OCI-LY3 (cell line): ENCODE data around the gene ZBTB16.

ENCODE experiments used
- H2AFZ ChIP-seq: fragments of 200-600, 300-600 bp; shearing (Covaris generic); 2 replicates; pipeline ENCODE4 v1.6.0; 2014; ENCODE audit warnings: antibody characterized with exemption, low read depth, low read length
- H3K27ac ChIP-seq: fragments of 200-600, 300-600 bp; sonication (generic); 2 replicates; pipeline ENCODE4 v1.5.1; 2014; ENCODE audit warnings: mild to moderate bottlenecking, low read length, moderate library complexity, mixed read lengths
- H3K27me3 ChIP-seq: fragments of 200-600, 300-600 bp; sonication (generic); 2 replicates; pipeline ENCODE4 v1.6.1; 2014; ENCODE audit warnings: low read depth, low read length, mixed read lengths
- H3K36me3 ChIP-seq: fragments of 200-600, 300-600 bp; sonication (generic); replicated peaks from 2 replicates; pipeline ENCODE3; 2014; ENCODE audit warnings: low read depth, low read length, mixed read lengths
- H3K4me1 ChIP-seq: fragments of 300-600, 200-600 bp; sonication (generic); 2 replicates; pipeline ENCODE4 v1.6.1; 2014; ENCODE audit warnings: low read length, mixed read lengths
- H3K4me2 ChIP-seq: fragments of 200-600, 300-600 bp; sonication (generic); 2 replicates; pipeline ENCODE4 v1.6.1; 2014; ENCODE audit warnings: low read length, mixed read lengths
- H3K4me3 ChIP-seq: fragments of 300-600, 200-600 bp; sonication (generic); 2 replicates; pipeline ENCODE4 v1.5.1; 2014; ENCODE audit warnings: antibody characterized with exemption, mild to moderate bottlenecking, low read length, moderate library complexity
- H3K79me2 ChIP-seq: fragments of 300-600, 200-600 bp; shearing (Covaris generic); 2 replicates; pipeline ENCODE4 v1.6.1; 2014; ENCODE audit warnings: mild to moderate bottlenecking, low read length, mixed read lengths
- H3K9ac ChIP-seq: fragments of 300-600, 200-600 bp; shearing (Covaris generic); 2 replicates; pipeline ENCODE4 v1.6.0; 2014; ENCODE audit warnings: mild to moderate bottlenecking, low read length, moderate library complexity
- H3K9me3 ChIP-seq: fragments of 200-600, 300-600 bp; shearing (Covaris generic); 2 replicates; pipeline ENCODE4 v1.6.1; 2014; ENCODE audit warnings: low read length, mixed read lengths; ENCODE audit not compliant: insufficient read depth
- H4K20me1 ChIP-seq: fragments of 200-600, 300-600 bp; sonication (generic); 2 replicates; pipeline ENCODE4 v1.6.1; 2016; ENCODE audit warnings: low read length, mixed read lengths; ENCODE audit not compliant: insufficient read depth
- CTCF ChIP-seq: fragments of 200-600, 300-600 bp; sonication (generic); IDR thresholded peaks from 2 replicates; pipeline ENCODE4 v1.5.1; 2014; ENCODE audit warnings: antibody characterized with exemption, low read length, low read depth
- EZH2phosphoT487 ChIP-seq: fragments of 200-600 bp; shearing (Covaris generic); IDR thresholded peaks from 2 replicates; pipeline ENCODE4 v1.6.1; 2018; ENCODE audit warnings: antibody characterized with exemption, mixed run types, low read depth

Gene ZBTB16

GRCh38 chr11:114169821-114170220, 110.3 kb downstream of the ZBTB16 start:
- Histone ChIP-seq H3K27me3 (peaks cover 10% of the 10 kb centered on the region; the same call in 1 of the 2 replicates), H3K9ac (no peak overlapping the region), H3K4me1 (no peaks in the 10 kb centered on the region), H3K79me2 (no peaks in the 10 kb centered on the region), H3K4me2 (no peak overlapping the region), H2AFZ (no peak overlapping the region), H4K20me1 (no peaks in the 10 kb centered on the region), H3K27ac (no peak overlapping the region), H3K9me3 (no peaks in the 10 kb centered on the region), H3K4me3 (no peak overlapping the region), H3K36me3 (no peaks in the 10 kb centered on the region)
- no peak for TF ChIP-seq EZH2phosphoT487

GRCh38 chr11:114170226-114170625, 110.7 kb downstream of the ZBTB16 start:
- no peaks in the 10 kb centered on the region for H3K4me1 ChIP-seq
- no peaks in the 10 kb centered on the region for H4K20me1 ChIP-seq
- no peak for TF ChIP-seq EZH2phosphoT487
- no peak for TF ChIP-seq CTCF

GRCh38 chr11:114171257-114172054, 111.9 kb downstream of the ZBTB16 start:
- peaks cover 26% of the 10 kb centered on the region for H3K27me3 ChIP-seq
- no peak overlapping the region for H3K4me2 ChIP-seq
- no peaks in the 10 kb centered on the region for H4K20me1 ChIP-seq
- no peak overlapping the region for H3K4me3 ChIP-seq
- no peaks in the 10 kb centered on the region for H3K79me2 ChIP-seq
- H2AFZ ChIP-seq: no peak overlapping the region
- H3K36me3 ChIP-seq: no peaks in the 10 kb centered on the region
- H3K27ac ChIP-seq: no peak overlapping the region
- TF ChIP-seq EZH2phosphoT487: no peak
- no peaks in the 10 kb centered on the region for H3K4me1 ChIP-seq
- no peaks in the 10 kb centered on the region for H3K9me3 ChIP-seq
- no peak overlapping the region for H3K9ac ChIP-seq

More at GRCh38 chr11:114170226-114170625, 110.7 kb downstream of the ZBTB16 start:
- H3K4me2 ChIP-seq: no peak overlapping the region
- H3K9ac ChIP-seq: no peak overlapping the region
- H3K4me3 ChIP-seq: no peak overlapping the region
- no peak overlapping the region for H3K27ac ChIP-seq
- no peak overlapping the region for H2AFZ ChIP-seq
- H3K36me3 ChIP-seq: no peaks in the 10 kb centered on the region
- H3K9me3 ChIP-seq: no peaks in the 10 kb centered on the region
- H3K79me2 ChIP-seq: no peaks in the 10 kb centered on the region
- H3K27me3 ChIP-seq: peaks cover 14% of the 10 kb centered on the region; the same call in 1 of the 2 replicates

GRCh38 chr11:114172055-114172861, 112.7 kb downstream of the ZBTB16 start:
- no peak overlapping the region for H3K9ac ChIP-seq
- peaks cover 27% of the 10 kb centered on the region for H3K27me3 ChIP-seq
- no peak overlapping the region for H3K4me3 ChIP-seq
- H3K9me3 ChIP-seq: no peaks in the 10 kb centered on the region
- H3K79me2 ChIP-seq: no peaks in the 10 kb centered on the region
- H3K4me1 ChIP-seq: no peaks in the 10 kb centered on the region
- H2AFZ ChIP-seq: no peak overlapping the region
- H3K27ac ChIP-seq: no peak overlapping the region
- no peaks in the 10 kb centered on the region for H3K36me3 ChIP-seq
- no peaks in the 10 kb centered on the region for H4K20me1 ChIP-seq
- no peak for TF ChIP-seq EZH2phosphoT487
- no peak overlapping the region for H3K4me2 ChIP-seq

GRCh38 chr11:114172871-114173444, 113.4 kb downstream of the ZBTB16 start:
- Histone ChIP-seq H4K20me1 (no peaks in the 10 kb centered on the region), H3K4me3 (no peak overlapping the region), H3K27ac (no peak overlapping the region), H3K79me2 (no peaks in the 10 kb centered on the region), H2AFZ (no peak overlapping the region), H3K36me3 (no peaks in the 10 kb centered on the region), H3K9ac (no peak overlapping the region), H3K27me3 (peaks cover 27% of the 10 kb centered on the region), H3K4me2 (no peak overlapping the region), H3K9me3 (no peaks in the 10 kb centered on the region), H3K4me1 (no peaks in the 10 kb centered on the region)
- TF ChIP-seq CTCF (no peak), EZH2phosphoT487 (no peak)
